ENCODE results near the gene IGSF11.

IGSF11 gene

GRCh38 chr3:118990823-118991560 lies 43.7 kb downstream of the IGSF11 start:
- no peak for DNase-seq (ENCODE audit: low read depth)
- no peak overlapping the region for H3K4me3 ChIP-seq (replicated peaks; ENCODE audit: low read depth, low read length)

GRCh38 chr3:118988198-118989130 lies 46.2 kb downstream of the IGSF11 start:
- DNase-seq (ENCODE audit: low read depth), result no peak
- no peak overlapping the region for H3K4me3 ChIP-seq (replicated peaks; ENCODE audit: low read depth, low read length)
- TF ChIP-seq CTCF (IDR thresholded peaks at IDR 0.05; ENCODE audit: low read length, missing control alignments), result no peak

More at GRCh38 chr3:118990823-118991560, 43.7 kb downstream of the IGSF11 start:
- TF ChIP-seq CTCF (IDR thresholded peaks at IDR 0.05; ENCODE audit: low read length, missing control alignments), result no peak

- no peak for TF ChIP-seq CTCF (IDR thresholded peaks at IDR 0.05; ENCODE audit: low read length, missing control alignments)
- DNase-seq (ENCODE audit: low read depth), result peak; percentile 19
- H3K4me3 ChIP-seq (replicated peaks; ENCODE audit: low read depth, low read length), result no peak overlapping the region
Measured at GRCh38 chr3:118987477-118987876, 47.2 kb downstream of the IGSF11 start.

GRCh38 chr3:118986734-118987133 lies 47.9 kb downstream of the IGSF11 start:
- DNase-seq (ENCODE audit: low read depth), result no peak
- no peak overlapping the region for H3K4me3 ChIP-seq (replicated peaks; ENCODE audit: low read depth, low read length)
- no peak for TF ChIP-seq CTCF (IDR thresholded peaks at IDR 0.05; ENCODE audit: low read length, missing control alignments)

- no peak overlapping the region for H3K4me3 ChIP-seq (replicated peaks; ENCODE audit: low read depth, low read length)
- no peak for TF ChIP-seq CTCF (IDR thresholded peaks at IDR 0.05; ENCODE audit: low read length, missing control alignments)
- no peak for DNase-seq (ENCODE audit: low read depth)
Measured at GRCh38 chr3:118984699-118985098, 49.9 kb downstream of the IGSF11 start.

GRCh38 chr3:118981494-118982134 lies 53.0 kb downstream of the IGSF11 start:
- TF ChIP-seq CTCF (IDR thresholded peaks at IDR 0.05; ENCODE audit: low read length, missing control alignments), result no peak
- no peak for DNase-seq (ENCODE audit: low read depth)
- no peak overlapping the region for H3K4me3 ChIP-seq (replicated peaks; ENCODE audit: low read depth, low read length)
